Nephron (organoid): ENCODE measurements around the gene CEP83.

ENCODE experiments used
- H3K27ac Mint-ChIP-seq, 3 experiments: 2 replicates each; pipeline ENCODE4 v1.8.0; 2020; ENCODE audit warnings: mixed read lengths in 3 of 3, mild to moderate bottlenecking in 2 of 3, moderate library complexity in 1 of 3
- H3K27me3 Mint-ChIP-seq: 2 replicates; pipeline ENCODE4 v1.8.0; 2021; ENCODE audit warnings: low read depth, mild to moderate bottlenecking, moderate library complexity, mixed read lengths
- H3K36me3 Mint-ChIP-seq: 2 replicates; pipeline ENCODE4 v1.8.0; 2020; ENCODE audit warnings: low read depth, mixed read lengths
- H3K4me1 Mint-ChIP-seq: 2 replicates; pipeline ENCODE4 v1.8.0; 2020; ENCODE audit warnings: mixed read lengths
- H3K4me3 Mint-ChIP-seq, 3 experiments: 2 replicates each; pipeline ENCODE4 v1.8.0; 2020; ENCODE audit warnings: mild to moderate bottlenecking in 3 of 3, mixed read lengths in 3 of 3, moderate library complexity in 2 of 3
- H3K9me3 Mint-ChIP-seq: 2 replicates; pipeline ENCODE4 v1.8.0; 2020; ENCODE audit warnings: mixed read lengths
- TF ChIP-seq, protein P1 (sequence below), 3 experiments: fragments of 200-600 bp; sonication (generic); IDR thresholded peaks; one replicate each; pipeline ENCODE4 v1.5.0; 2021; ENCODE audit warnings: antibody characterized with exemption in 3 of 3; ENCODE audit not compliant: unreplicated experiment in 3 of 3

Gene CEP83

DNA sequence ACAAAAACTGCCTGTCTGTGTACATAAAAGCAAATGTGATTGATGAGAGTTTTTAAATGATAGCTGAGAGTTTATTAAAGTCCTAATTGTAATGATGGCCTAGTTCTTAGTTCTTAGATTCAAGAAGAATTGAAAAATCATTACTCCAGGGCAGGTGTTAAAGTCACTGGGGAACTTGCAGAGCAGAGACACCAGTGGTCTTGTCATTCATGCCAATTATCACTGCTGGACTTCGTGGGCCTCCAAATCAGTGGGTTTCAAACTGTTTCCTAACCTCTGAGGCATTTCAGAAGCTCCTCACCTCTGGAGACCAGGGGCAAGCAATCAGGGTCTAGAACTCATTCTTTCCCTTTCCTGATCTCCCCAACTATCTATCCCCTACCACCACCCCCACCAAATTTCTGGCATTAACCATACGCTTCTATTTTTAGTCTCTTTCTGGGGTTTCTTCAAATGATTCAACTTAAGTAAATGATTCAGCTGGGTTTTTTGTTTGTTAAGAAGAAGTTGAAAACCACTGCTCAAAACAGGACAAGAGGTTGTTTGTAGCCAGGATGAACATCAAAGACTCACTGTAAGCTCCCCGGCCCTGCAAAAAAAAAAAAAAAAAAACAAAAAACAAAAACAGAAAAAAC is 80.1 kb downstream of the CEP83 start:
- TF ChIP-seq, protein P1, sequence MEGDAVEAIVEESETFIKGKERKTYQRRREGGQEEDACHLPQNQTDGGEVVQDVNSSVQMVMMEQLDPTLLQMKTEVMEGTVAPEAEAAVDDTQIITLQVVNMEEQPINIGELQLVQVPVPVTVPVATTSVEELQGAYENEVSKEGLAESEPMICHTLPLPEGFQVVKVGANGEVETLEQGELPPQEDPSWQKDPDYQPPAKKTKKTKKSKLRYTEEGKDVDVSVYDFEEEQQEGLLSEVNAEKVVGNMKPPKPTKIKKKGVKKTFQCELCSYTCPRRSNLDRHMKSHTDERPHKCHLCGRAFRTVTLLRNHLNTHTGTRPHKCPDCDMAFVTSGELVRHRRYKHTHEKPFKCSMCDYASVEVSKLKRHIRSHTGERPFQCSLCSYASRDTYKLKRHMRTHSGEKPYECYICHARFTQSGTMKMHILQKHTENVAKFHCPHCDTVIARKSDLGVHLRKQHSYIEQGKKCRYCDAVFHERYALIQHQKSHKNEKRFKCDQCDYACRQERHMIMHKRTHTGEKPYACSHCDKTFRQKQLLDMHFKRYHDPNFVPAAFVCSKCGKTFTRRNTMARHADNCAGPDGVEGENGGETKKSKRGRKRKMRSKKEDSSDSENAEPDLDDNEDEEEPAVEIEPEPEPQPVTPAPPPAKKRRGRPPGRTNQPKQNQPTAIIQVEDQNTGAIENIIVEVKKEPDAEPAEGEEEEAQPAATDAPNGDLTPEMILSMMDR (IDR thresholded peaks at IDR 0.05; ENCODE audit: unreplicated experiment in 3 of 3), result no peak
- H3K27ac Mint-ChIP-seq, result no peak overlapping the region
- no peak overlapping the region for H3K4me3 Mint-ChIP-seq
- peaks cover 37% of the 10 kb centered on the region for H3K36me3 Mint-ChIP-seq
- peaks cover 9% of the 10 kb centered on the region for H3K9me3 Mint-ChIP-seq
- H3K4me1 Mint-ChIP-seq, result no peaks in the 10 kb centered on the region
- H3K27me3 Mint-ChIP-seq, result no peaks in the 10 kb centered on the region

DNA sequence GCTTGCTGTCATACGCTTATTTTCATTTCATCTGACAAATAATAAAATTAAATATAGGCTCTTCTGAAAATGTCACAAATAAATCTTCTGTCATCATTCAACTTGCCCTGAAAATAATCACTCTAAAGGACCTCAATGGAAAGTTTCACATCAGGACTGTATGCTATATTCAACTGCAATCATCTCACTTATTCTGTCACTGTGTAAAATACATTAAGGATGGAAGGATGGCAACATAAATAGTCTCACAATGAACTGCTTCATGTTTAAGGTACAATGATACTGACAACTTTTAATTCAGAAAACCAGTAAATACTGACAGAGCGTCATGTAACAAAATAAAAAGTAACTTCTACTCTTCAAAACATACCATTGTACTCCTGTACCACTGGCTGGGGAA is 82.1 kb downstream of the CEP83 start:
- H3K4me1 Mint-ChIP-seq, result no peaks in the 10 kb centered on the region
- peaks cover 17% of the 10 kb centered on the region for H3K36me3 Mint-ChIP-seq
- no peaks in the 10 kb centered on the region for H3K27me3 Mint-ChIP-seq
- peaks cover under 1% of the 10 kb centered on the region for H3K9me3 Mint-ChIP-seq
- H3K27ac Mint-ChIP-seq, result no peak overlapping the region
- no peak overlapping the region for H3K4me3 Mint-ChIP-seq
- TF ChIP-seq, protein P1 (IDR thresholded peaks at IDR 0.05; ENCODE audit: unreplicated experiment in 3 of 3), result no peak

DNA sequence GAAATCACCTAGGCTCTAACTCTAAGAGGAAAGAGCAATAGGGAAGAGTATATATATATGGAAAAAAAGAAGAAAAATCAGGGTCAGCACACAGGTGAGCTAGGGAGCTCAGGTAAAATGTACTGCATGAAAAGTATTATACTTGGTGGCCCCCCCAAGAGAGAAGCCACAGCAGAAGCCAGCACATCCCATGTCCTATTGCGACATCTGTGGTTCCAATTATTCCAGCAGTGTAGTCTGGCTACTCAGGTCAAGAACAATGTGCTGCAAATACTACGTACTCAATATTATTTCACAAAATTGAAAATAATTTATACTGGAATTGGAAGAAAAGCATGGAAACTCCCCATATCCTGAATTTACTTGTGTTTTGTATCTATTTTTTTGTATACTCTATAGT is 85.5 kb downstream of the CEP83 start:
- H3K4me1 Mint-ChIP-seq, result no peaks in the 10 kb centered on the region
- H3K36me3 Mint-ChIP-seq, result peaks cover 16% of the 10 kb centered on the region
- no peak overlapping the region for H3K27ac Mint-ChIP-seq
- TF ChIP-seq, protein P1 (IDR thresholded peaks at IDR 0.05; ENCODE audit: unreplicated experiment in 3 of 3), result no peak
- no peak overlapping the region for H3K4me3 Mint-ChIP-seq
- H3K9me3 Mint-ChIP-seq, result no peaks in the 10 kb centered on the region
- no peaks in the 10 kb centered on the region for H3K27me3 Mint-ChIP-seq

DNA sequence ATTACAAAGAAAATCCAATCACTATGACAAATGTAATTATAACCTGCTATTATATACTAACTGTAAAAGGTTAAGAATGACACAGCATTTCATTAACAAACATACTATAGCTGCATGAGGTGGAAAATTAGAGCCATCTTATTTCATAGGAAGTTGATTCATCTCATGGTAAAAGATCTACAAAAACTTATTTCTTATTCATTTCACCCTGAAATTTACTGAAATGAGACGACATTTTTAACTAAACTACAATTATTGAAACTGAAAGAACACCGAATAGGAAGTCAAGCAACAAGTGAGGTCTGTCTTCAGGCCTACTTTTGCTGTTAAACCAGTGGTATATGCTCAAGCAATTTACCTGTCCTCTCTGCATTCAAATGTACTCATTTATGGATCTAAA is 87.2 kb downstream of the CEP83 start:
- H3K27ac Mint-ChIP-seq, result no peak overlapping the region
- H3K36me3 Mint-ChIP-seq, result peaks cover 10% of the 10 kb centered on the region
- TF ChIP-seq, protein P1 (IDR thresholded peaks at IDR 0.05; ENCODE audit: unreplicated experiment in 3 of 3), result no peak
- H3K9me3 Mint-ChIP-seq, result no peaks in the 10 kb centered on the region
- H3K27me3 Mint-ChIP-seq, result no peaks in the 10 kb centered on the region
- H3K4me1 Mint-ChIP-seq, result no peaks in the 10 kb centered on the region
- H3K4me3 Mint-ChIP-seq, result no peak overlapping the region

DNA sequence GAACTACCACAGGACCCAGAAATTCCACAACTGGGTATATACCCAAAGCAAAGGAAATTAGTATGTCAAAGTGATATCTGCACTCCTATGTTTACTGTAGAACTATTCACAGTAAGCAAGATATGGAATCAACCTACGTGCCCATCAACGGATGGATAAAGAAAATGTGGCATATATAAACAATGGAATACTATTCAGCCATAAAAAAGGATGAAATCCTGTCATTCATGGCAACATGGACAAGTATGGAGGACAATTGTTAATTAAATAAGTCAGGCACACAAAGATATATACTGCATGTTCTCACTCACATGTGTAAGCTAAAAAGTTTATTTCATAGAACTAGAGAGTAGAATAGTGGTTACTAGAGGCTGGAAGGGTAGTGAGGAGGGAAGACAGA is 97.0 kb downstream of the CEP83 start:
- Mint-ChIP-seq H3K9me3 (peaks cover 34% of the 10 kb centered on the region), H3K4me3 (no peak overlapping the region), H3K27me3 (no peaks in the 10 kb centered on the region), H3K36me3 (peaks cover 69% of the 10 kb centered on the region), H3K27ac (no peak overlapping the region), H3K4me1 (no peaks in the 10 kb centered on the region)
- TF ChIP-seq, protein P1 (IDR thresholded peaks at IDR 0.05; ENCODE audit: unreplicated experiment in 3 of 3), result no peak

DNA sequence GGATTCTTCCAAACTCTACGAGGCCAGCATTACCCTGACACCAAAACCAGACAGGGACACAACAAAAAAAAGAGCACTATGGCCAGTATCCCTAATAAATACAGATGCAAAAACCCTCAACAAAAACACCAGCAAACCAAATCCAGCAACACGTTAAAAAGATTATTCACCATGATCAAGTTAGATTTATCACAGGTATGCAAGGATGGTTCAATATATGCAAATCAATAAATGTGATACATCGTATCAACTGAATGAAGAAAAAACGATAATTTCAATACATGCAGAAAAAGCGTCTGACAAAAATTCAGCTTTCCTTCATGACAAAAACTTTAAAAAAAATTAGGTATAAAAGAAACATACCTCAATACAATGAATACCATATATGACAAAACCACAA is 99.9 kb downstream of the CEP83 start:
- no peak overlapping the region for H3K27ac Mint-ChIP-seq
- peaks cover 45% of the 10 kb centered on the region for H3K9me3 Mint-ChIP-seq
- TF ChIP-seq, protein P1 (IDR thresholded peaks at IDR 0.05; ENCODE audit: unreplicated experiment in 3 of 3), result no peak
- H3K27me3 Mint-ChIP-seq, result no peaks in the 10 kb centered on the region
- peaks cover 77% of the 10 kb centered on the region for H3K36me3 Mint-ChIP-seq
- H3K4me3 Mint-ChIP-seq, result no peak overlapping the region
- no peaks in the 10 kb centered on the region for H3K4me1 Mint-ChIP-seq
